NCI-H2196 (cell line): ENCODE measurements around the gene CHIT1.

ENCODE experiments used
- DNase-seq: peaks from one replicate; lab custom pipeline; 2025; ENCODE audit not compliant: unreplicated experiment; lab: John Stamatoyannopoulos, UW

Gene CHIT1

DNA sequence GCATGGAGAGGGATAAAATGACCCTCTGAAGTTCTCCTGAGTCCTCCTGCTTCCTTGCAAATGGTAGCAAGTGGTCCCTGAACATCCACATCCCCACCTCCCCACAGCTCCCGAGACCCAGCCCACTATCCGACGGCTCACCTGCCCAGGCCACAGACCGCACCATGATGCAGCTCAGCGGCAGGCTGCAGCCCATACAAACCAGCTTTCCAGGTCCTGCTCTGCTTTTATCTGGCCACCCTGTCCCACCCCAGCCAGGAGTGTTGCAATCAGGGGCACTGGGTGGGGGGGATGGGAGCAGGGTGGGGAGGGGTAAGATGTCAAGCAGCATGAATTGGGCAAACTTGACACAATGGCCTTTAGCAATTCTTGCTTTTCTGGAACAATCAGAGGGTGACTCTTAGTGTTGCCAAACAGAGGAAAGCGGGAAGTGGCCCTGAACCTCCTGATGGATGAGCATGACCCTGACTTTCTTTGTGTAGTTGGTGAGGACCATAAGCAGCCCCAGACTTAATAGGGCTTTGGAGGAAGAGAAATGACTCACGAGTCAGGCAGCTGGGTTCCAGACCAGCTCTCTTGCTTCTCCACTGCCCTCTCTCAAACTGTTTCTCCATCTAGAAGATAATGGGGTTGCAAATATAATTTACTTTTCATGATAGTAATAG is at the start of gene CHIT1:
Gene CHIT1 (minus strand): TSS at position 203 of the 665 bp plus-strand sequence. CDS start 37 bp downstream, at position 166.
- no peak for DNase-seq

DNA sequence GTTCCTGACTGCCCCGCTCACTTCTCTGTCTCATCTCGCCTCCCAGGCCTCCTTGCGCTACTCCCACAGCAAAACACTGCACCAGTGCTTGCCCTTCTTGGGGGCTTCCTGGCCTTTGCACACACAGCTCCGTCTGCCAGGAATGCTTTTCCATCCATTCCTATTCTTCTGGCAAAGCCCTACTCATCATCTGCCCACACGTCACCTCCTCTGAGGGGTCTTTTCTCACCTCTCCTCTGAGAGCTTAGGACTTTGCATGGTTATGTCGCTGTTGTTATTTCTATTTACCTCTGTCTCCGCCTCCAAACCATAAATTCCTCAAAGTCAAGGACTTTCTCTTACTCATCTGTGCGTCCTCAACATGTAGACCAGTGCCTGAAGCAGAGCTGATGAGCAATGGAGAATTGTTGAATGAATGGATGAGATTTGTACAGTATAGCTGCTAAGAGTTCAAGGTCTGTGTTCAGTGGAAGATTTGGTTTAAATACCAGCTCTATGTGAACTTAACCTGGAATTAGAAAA is 49.5 kb upstream of the CHIT1 start:
- no peak for DNase-seq

DNA sequence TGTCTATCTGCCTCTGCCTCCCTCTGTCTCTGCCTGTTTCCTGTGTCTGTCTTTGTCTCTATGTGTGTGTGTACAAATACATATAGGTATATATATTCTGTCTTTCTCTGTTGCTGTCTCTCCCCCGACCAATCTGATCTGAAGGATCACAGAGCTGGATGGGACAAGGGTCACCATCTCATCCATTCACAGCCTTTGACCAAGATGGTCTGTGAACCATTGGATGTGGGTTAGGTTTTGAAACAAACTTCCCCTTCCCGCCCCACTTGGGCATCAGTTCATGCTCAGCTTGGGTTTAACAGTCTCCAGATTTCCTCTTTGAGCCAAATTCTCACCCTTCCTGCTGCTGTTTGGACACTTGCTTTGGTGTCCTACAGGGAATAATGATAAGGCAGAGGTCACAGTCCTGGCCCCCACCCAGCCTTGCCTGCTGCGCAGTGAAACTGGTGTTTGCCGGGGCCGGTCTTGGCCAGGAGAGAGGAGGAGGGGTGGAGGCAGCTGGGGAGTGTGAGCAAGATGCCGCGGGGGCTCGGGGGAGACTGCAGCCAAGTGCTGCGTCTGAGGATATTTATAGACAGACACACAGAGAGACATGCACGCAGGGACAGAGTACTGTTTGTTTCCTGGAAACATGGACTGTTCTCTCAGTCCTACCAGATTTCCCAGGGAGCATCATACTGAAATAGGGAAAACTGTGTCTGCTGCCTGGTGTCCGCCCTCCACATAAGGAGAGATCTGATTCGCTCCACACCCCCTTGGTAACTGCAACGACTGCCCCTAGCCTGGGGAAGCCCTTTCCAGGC is 48.8 kb upstream of the CHIT1 start:
- DNase-seq = peak; percentile 47

- DNase-seq = no peak
These were observed 47.6 kb upstream of the CHIT1 start for GRCh38 chr1:203276916-203277545.

DNA sequence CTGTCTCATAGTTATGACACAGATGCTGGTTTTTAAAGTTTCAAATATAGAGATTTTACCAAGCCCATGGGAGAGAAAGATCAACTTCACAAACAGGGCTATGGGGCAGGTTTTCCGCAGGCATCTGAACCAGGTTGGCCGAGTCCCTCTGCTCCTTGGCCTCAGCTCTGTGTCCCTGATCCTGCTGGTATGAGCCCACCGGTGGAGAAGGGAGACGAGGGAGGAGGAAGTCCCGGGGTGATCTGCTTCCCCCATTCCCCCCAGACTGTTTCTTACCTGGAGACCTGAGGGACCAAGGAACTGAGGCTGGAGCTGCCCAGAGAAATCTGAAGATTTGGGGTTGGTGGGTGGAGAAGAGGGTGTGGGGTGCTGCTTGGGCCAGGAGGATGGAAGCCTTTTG is 46.9 kb upstream of the CHIT1 start:
- DNase-seq = no peak

GRCh38 chr1:203275656-203276272 is 46.3 kb upstream of the CHIT1 start:
- no peak for DNase-seq

DNA sequence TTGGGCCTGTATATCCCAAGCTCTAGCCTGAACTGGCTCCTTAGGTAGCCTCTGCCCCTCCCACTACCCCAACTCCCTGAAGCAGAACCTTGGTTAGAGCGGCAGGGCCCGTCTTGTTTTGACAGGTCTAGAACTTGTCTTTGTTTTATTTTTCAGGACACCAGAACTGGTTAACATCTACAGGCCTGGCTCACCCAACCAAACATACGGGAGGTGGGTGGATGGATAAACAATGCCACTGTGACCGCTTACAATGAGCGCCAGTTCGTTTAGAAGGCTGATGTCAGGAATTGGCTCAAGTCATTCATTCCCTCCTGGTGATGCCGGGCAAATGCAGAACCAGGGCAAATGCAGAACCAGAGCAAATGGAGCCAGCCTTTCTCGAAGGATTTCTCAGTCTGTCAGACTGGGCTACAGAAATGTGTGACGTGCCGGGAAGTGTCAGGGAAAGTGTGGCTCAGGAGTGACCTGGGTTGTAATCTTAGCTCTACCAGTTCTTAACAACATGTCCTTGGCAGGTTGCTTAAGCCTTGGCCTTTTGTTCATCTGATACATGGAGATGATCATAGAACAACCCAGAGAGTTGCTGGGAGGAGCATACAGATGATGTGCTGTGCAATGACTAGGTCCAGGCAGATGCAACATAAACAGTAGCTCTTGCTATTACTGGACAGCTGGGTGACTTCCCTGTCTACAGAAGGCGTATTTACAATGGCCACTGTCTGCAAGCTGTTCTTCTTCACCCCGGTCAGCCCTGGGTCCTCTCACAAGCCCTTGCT is 45.3 kb upstream of the CHIT1 start:
- DNase-seq = no peak

- DNase-seq = no peak
These were observed 44.6 kb upstream of the CHIT1 start for GRCh38 chr1:203273869-203274602.

DNA sequence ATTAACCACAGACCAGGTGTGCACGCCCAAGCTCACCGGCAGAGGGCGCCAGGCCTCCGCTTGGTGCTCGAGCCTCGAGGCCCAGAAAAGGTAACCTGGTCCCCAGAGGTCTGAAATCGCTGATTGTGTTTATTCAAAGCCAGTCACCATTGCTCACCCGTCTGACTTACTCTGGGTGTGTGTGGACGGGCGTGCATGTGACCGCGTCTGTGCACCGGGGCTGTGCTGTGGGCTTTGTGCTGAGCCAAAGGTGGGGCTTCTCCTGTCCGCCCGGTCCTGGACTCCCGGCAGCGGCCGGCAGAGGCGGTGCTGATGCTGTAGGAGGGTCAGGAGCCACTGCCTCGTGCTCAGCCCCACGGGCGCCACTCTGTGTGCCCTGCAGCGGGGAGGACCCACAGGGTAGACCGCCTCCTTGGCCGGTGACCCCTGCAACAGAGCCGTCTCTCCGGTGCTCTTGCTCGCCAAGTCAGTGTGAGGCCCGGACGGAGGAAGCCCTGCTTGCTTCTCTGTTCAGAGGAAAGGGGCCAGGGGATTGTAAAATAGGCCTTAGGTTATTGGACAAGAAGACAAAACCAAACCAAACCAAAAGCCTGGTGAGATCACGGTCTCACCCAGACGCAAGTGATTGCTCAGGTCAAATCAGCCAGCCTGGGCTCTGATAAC is 43.9 kb upstream of the CHIT1 start:
- DNase-seq = peak; percentile 95

DNA sequence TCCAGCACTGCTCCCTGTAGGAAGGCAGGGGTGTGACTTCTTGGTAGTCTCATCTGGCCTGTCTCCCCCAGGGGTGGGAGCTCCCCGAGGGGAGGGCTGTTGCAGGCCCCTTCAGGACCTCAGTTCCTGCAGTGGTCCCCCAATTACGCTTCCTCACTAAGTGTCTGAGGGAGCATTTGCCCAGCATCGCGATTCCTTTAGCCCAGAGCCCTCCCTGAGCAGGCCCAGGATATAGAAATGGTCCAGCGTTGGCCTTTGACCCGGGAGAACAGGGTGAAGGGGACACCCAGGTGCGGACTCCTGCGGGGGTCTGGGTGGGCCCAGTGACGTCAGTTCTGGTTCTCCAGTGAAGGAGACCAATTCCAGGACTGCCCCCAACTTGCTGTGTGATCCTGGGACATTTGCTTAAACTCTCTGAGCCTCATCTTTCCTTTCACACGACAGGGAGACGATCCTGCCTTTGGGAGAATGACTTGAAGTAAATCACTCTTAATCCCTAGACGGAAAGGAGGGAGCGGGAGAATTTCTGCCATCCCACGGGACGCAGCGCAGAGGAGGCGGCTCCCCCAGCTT is 43.2 kb upstream of the CHIT1 start:
- DNase-seq = no peak

GRCh38 chr1:203271962-203272632 is 42.6 kb upstream of the CHIT1 start:
- no peak for DNase-seq

GRCh38 chr1:203271018-203271743 is 41.7 kb upstream of the CHIT1 start:
- DNase-seq = peak; percentile 43

GRCh38 chr1:203270448-203270847 is 41.0 kb upstream of the CHIT1 start:
- no peak for DNase-seq

GRCh38 chr1:203269654-203270020 is 40.2 kb upstream of the CHIT1 start:
- no peak for DNase-seq

DNA sequence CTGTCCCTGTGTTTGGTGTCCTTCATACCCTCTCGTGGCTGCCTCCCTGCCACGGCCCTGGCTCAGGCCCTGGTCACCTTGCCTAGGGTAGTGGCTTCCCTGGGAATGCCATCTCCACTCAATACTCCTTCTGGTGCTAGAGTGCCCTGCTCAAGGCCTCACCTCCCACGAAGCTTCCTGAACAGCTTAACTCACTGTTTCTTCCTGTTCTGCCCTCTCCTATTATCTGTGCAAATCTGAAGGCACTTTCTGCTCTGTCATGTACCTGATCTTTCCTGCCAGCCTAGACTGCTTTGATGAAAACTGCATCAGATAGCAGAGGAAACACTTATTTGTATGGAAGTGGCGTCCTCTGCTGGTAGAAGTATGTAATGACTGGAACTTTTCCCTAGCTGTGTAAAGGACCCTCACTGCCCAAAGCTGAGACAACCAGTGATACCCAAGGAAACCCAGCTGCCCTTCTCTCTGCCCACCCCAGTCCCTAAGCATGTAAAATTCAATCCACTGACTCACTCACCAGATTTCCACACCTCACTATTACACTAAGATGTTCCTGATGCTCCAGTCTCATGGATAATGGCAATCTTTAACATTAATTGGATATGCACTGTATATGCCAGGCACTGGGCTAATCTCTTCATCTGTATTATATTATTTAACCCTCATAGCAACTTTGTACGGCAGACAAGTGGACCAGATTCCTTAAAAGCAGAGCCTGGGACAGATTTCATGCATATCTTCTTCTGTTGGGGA is 39.6 kb upstream of the CHIT1 start:
- peak; percentile 82 for DNase-seq

GRCh38 chr1:203267912-203268311 is 38.4 kb upstream of the CHIT1 start:
- DNase-seq = no peak

DNA sequence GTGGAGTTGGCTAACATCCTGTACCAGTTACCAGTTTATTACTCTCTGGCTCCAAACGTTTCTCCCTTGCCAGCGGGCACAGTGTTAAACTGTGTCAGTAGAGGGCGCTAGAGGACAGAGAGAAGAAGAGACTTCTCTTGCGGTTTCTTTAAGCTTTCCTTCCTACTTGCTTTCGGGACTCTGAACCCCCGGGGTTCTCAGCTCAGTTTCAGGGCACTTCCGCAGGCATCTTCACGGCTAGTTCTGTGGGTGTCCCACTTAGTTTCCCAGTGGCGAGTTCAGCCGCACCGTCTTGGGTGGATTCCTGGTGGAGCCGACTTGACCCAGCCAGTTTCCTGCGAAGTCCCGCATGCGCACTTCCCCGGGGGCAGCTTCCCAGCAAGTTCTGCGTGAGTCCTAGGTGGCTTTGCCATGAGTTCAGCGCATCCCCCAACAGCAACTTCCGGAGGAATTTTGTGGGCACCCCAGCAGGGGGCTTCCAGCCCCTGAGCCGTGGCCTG is 37.9 kb upstream of the CHIT1 start:
- DNase-seq = peak; percentile 95
